ENCODE results near the gene VPS37B.
A peak's percentile ranks its signal among the peaks of the same experiment; 100 is the strongest.
"Not testable (repeated sequence)": the region's sequence is repeated elsewhere in the genome, so short reads cannot be mapped to it uniquely, and the experiment has no call there.

VPS37B gene

DNA sequence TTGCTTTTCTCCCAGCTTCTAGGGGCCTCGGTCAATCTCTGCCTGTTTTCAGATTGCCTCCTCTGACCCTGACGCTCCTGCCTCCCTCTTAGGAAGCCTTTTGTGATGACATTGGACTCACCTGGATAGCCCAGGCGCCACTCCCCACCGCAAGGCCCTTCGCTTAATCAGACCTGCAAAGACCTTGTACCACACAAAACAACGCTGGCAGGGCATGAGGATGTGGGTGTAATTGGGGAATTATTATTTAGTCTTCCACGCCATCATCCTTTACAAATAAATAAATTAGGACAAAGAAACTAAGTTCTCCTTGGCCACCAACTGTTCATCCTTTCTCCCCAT is 7.7 kb upstream of the VPS37B start:
- no peak for DNase-seq

GRCh38 chr12:122902854-122903692 is 7.1 kb upstream of the VPS37B start:
- no peak for DNase-seq

GRCh38 chr12:122899887-122900286 is 4.0 kb upstream of the VPS37B start:
- DNase-seq: no peak

DNA sequence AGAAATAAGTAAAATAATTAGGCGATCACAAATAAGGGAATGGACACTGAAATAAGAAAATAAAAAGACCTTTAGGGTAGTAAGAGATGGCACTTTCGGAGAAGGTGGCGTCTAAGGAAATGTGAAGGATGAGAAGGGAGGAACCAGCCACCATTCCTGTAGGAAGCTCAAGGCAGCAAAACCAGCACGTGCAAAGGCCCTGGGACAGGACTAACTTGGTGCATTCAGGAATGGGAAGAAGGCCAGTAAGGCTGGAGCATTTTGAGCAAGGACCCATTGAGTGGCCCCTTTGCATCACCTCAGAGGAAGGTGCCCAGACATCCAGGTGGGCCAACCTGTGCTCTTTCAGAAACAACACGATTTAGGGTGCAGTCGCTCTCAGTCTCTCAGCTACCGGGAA is 738 bp upstream of the VPS37B start:
- DNase-seq: no peak

DNA sequence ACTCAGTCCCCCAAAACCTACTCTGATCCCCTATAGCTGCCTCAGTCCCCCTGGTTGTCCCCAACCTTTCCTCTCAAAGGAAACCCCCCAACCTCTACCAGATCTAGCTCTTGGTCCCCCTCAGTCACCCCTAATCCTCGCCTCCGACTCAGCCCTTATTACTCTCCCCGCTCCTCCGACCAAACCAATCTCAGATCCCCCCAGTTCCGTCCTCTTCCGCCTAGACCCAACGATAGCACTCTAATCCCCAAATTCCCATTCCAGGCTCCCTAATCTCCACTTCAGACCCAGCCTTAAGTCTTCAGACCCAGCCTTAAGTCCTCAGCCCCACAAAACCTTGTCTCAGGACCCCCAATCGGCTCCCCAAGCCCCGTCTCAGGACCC is 612 bp downstream of the VPS37B start:
- no peak for DNase-seq

- no peak for DNase-seq
Observed at GRCh38 chr12:122894193-122895121, 1.5 kb downstream of the VPS37B start.

- DNase-seq: no peak
Observed at GRCh38 chr12:122893208-122894153, 2.4 kb downstream of the VPS37B start.

GRCh38 chr12:122892724-122893123 is 3.2 kb downstream of the VPS37B start:
- not testable (repeated sequence) for DNase-seq

- DNase-seq: no peak
Observed at GRCh38 chr12:122891661-122892525, 4.0 kb downstream of the VPS37B start.

GRCh38 chr12:122889761-122890520 is 6.0 kb downstream of the VPS37B start:
- DNase-seq: no peak

DNA sequence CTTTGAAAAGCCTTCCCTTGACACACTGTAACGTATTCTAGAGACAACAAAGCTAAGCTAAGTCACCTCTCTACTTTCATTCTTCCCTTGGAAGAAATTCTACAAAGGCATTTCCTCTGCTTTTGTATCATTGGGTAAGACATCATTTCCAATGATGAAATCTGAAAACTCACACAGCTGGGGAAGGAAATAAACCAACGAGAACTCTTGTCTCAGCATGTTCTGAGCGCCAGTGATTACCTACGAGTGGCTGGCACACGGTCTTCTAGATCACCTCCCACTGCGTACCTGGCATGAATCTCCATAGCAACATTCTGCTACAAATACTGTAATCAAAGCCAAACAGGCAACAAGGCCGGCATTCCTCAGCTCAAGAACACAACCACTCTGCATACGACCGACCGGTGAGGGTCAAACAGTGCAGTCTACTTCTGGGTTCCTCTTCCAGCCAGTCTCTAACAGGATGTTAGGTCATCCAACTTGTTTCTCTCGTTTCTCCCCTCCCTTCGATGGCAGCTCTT is 7.6 kb downstream of the VPS37B start:
- DNase-seq: no peak

DNA sequence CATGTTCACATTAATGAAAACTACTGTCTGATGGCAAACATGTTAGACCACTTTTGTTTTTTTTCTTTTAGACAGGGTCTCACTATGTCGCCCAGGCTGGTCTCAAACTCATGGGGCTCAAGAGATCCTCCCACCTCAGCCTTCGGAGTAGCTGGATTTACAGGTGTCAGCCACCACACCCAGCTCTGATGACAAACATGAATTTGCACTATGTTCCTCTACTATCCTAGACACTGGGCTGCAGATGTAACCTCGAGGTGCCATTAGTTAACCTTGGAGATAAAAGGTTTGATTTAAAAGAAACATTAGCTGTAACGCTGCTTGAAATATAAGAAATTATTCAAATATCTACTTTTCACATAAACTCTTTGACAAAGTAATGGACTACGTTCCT is 8.1 kb downstream of the VPS37B start:
- no peak for DNase-seq

- DNase-seq: no peak
Observed at GRCh38 chr12:122886851-122887818, 8.8 kb downstream of the VPS37B start.

DNA sequence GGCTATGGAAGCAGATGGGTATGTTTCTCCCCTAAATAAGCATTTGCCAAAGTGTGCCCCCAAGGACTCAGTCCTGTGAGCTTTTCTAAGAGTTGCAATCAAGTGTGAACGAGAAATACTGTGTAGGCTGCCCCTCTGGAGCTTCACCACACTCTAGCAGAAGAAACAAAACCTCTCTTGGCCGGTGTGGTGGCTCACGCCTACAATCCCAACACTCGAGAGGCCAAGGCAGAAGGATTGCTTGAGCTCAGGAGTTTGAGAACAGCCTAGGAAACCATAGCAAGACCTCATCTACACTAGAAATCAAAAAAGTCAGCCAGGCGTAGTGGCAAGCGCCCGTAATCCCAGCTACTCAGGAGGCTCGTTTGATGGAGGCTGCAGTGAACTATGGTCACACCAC is 9.8 kb downstream of the VPS37B start:
- no peak for DNase-seq

DNA sequence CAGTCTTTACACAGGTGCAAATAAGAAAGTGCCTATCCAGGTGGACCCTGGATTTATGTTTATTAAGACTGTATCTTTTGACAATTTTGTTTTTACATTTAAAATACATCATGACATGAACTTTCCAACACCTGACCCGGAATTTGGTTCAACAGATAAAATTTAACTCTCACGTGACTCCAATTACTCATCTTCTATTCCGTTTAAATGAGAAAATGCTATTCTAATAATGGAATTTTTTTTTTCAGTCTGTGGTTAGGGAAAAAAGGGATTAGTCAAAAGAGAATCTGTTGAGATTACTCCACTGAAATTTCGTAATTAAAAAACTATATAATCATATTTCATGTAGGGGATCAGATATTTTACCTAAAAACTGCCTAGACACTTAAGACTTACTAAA is 11.1 kb downstream of the VPS37B start:
- DNase-seq: no peak

GRCh38 chr12:122884091-122884826 is 11.7 kb downstream of the VPS37B start:
- DNase-seq: no peak

- DNase-seq: no peak
Observed at GRCh38 chr12:122882908-122883558, 12.9 kb downstream of the VPS37B start.

DNA sequence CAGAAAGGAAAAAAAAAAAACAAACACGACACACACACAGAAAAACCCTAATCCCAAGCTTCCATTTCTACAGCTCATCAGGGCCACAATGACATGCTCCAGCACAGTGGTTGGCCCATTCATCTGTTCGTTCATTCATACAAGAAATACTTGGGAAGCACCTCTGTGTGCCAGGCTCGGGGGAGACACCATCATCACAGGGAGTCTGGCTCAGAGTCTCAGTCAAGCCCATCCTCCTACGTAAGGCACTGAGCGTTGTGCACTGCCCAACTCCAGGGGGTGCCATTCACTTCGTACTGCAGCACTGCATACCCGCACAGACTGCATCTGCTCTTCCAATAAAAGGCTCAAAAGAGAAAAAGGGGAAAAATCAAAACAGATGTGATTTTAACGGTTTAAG is 15.3 kb downstream of the VPS37B start:
- DNase-seq: peak; percentile 83

Data from midbrain (tissue), 1 donor.